C4-2B (cell line): Measurements from ENCODE around the gene PHF2.

ENCODE experiments used
- H3K27ac ChIP-seq: fragments of 450-650 bp; 2 replicates; pipeline ENCODE4 v1.5.1; 2017
- CTCF ChIP-seq: fragments of 450-650 bp; conservative IDR thresholded peaks from 2 replicates; pipeline ENCODE4 v1.5.1; 2017; ENCODE audit warnings: mild to moderate bottlenecking
- ZFX ChIP-seq: fragments of 450-650 bp; IDR thresholded peaks from 2 replicates; pipeline ENCODE4 v1.6.1; 2017

PHF2 gene

GRCh38 chr9:93686880-93687236 is 110.5 kb downstream of the PHF2 start:
- no peak overlapping the region for H3K27ac ChIP-seq
- no peak for TF ChIP-seq ZFX
- TF ChIP-seq CTCF, result no peak

DNA sequence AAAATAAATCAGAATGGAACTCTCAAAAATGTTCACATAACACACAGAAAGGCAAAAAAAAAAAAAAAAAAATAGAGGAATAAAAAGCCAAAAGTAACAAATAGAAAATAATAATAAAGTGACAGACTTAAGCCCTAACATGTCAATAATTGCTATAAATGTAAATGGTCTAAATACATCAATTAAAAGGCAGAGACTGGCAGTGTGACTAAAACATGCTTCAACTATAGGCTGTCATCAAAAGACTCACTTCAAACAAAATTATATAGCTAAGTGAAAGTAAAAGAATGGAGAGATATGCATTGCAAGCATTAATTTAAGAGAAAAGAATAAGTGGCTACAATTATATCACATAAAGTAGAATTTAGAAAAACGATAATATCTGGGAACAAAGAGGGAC is 114.2 kb downstream of the PHF2 start:
- no peak for TF ChIP-seq CTCF
- TF ChIP-seq ZFX, result no peak
- H3K27ac ChIP-seq, result no peak overlapping the region

GRCh38 chr9:93693129-93693528 is 116.7 kb downstream of the PHF2 start:
- TF ChIP-seq CTCF, result no peak
- no peak for TF ChIP-seq ZFX
- H3K27ac ChIP-seq, result no peak overlapping the region

DNA sequence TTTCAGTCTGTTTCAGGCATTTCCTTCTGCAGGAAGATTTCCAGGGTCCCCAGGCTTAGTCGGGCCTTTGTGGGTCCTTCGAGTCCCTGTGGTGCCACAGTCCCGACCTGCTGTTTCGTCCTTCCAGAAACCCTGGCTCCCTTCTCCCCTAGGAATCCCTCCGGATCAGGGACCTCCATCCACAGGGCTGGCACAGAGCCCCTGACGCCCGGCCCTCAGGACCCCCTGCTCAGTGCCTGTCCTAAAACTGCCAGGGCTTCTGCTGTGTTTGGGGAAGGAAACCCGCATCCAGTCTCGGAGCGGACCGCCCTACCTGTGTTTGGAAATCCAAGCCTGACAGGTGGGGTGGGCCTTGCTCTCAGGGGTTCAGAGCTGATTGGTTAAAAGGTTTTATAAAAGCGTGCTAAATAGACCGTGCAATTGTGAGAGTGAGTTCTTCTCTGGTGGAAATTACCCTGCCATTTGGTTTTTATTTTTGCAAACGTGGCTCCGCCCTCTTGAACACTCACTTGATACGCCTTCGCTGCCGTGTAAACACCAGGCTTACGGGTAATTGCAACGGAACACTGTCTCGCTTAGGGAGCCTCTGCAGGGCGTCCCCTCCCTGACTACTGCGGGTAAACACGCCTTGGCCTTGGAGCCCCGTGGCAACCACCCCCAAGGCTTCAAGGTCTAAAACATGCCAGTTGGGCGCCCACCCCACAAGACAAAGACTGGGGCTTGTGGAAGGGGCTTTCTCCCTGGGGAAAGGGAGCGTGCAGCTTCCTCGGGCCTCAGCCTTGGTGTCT is 121.2 kb downstream of the PHF2 start:
- TF ChIP-seq CTCF (no peak), ZFX (no peak)
- H3K27ac ChIP-seq, result no peak overlapping the region

DNA sequence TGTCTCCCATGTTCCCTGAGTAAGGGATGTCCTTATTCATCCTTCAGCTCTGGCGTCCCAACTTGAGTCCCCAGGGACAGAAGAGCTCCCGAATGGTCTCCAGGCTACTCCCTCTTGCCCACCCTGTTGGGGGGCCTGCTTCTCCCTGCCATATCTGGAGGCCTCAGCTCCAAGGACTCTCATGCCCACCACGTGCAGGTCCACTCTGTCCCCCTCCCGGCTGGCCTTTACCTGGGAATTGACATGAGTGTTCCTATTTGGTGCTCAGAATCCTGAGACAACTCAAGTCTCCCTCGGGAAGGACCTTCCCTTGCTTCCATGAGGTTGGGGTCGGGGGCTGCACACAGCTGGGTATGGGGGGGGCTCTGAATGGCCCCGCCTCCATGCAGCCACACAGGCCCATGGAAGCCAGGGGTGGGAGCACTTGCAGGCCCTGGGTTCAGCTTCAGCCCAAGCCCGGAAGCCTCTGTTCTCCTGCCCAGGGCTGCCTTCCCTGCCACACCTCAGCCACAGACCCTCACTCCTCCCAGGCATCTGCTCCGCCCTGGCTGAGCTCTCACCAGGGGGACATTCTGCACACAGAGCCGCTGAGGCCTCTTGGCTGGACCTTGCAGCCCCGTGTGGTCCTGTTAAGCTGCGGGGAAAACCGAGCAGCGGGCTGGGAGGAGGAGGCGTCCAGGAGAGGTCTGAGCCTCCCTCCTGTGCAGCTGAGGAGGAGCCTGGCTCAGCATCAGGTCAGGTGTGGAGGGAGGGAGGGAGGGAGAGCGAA is 121.9 kb downstream of the PHF2 start:
- TF ChIP-seq ZFX (no peak), CTCF (no peak)
- no peak overlapping the region for H3K27ac ChIP-seq

DNA sequence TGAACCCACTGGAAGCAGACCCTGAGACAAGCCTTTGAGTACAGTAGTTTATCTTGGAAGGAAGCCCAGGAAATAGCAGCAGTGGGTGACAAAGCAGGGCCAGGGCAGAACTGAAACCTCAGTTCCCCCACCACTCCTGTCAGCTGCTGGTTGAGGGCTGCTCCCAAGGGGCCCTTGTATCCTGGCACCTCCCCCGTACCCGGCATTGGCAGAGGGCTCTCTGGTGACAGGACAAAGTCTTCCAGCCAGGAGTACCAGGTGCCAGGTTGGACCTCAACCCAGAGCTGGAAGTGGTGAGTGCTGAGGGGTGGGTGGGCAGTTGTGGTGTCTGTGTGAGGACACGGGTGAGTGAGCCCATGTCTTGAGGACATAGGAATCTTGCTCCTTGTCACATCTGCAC is 123.3 kb downstream of the PHF2 start:
- TF ChIP-seq CTCF (no peak), ZFX (no peak)
- H3K27ac ChIP-seq, result no peak overlapping the region

DNA sequence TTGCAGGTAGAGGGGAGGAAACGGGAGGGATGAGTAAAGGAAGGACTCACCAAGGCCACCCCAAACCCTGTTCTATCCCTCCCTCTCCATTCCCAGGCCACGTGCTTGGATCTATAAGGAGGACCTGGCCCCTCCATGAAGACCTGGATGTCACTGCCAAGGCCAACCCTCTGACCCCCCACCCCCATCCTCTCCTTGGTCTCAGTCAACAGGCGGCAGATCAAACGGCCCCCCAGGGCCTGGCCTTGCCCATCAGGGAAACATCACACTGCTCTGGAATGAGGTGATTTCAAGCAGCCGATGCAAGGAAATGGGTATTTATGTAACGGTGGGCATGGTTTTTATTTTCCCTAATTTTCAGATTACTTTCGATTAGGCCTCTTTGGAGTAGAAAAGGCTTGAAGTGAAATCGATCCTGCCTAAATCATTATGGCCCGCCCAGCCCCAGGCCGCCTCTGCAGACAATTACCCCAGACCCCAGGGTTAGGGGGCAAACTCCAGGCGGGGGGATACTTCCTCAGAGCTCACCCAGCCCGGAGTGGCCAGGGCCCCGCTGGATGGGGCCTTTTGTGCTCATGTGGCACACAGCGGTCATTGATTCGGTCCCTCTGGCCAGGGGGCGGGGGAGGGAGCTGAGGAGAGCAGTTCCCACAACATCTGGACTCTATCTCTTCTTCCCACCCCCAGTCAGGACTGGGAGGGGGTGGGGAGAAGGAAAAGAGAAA is 125.3 kb downstream of the PHF2 start:
- no peak overlapping the region for H3K27ac ChIP-seq
- TF ChIP-seq ZFX, result no peak
- no peak for TF ChIP-seq CTCF
